Osteoblast (primary cell): Measurements from ENCODE around the gene CCIN. TPM values are rescaled to one million over a fixed set of nuclear protein-coding genes. Genes with fewer than 3 reads are reported as not detected.

Experiments used
- DNase-seq: peaks from one replicate; pipeline ENCODE4 v3.0.0; 2011; ENCODE audit warnings: low spot score, mixed read lengths; ENCODE audit not compliant: insufficient read length; ENCODE audit errors: missing footprints
- H2AFZ ChIP-seq: 2 replicates; pipeline ENCODE4 v1.6.0; 2011; ENCODE audit warnings: mild to moderate bottlenecking, low read length
- H3K27ac ChIP-seq: 2 replicates; pipeline ENCODE4 v1.5.1; 2011; ENCODE audit warnings: mild to moderate bottlenecking, low read depth, low read length, moderate library complexity
- H3K27me3 ChIP-seq: 2 replicates; pipeline ENCODE4 v1.6.0; 2012; ENCODE audit warnings: mild to moderate bottlenecking, control low read depth, inconsistent platforms, low read length, moderate library complexity; ENCODE audit not compliant: insufficient read depth
- H3K36me3 ChIP-seq: 2 replicates; pipeline ENCODE4 v1.5.1; 2011; ENCODE audit warnings: mild to moderate bottlenecking, low read length, control low read depth, moderate library complexity; ENCODE audit not compliant: insufficient read depth
- H3K4me1 ChIP-seq: 2 replicates; pipeline ENCODE4 v1.5.1; 2011; ENCODE audit warnings: mild to moderate bottlenecking, low read length, control low read depth, moderate library complexity; ENCODE audit not compliant: insufficient read depth
- H3K4me2 ChIP-seq: 2 replicates; pipeline ENCODE4 v1.6.0; 2011; ENCODE audit warnings: mild to moderate bottlenecking, low read length; ENCODE audit not compliant: insufficient read depth
- H3K4me3 ChIP-seq: fragments of 200-600 bp; sonication (generic); 3 replicates; pipeline ENCODE4 v1.5.1; 2012; ENCODE audit warnings: mild to moderate bottlenecking, low read length, inconsistent platforms; ENCODE audit not compliant: insufficient read depth
- H3K79me2 ChIP-seq: 2 replicates; pipeline ENCODE4 v1.6.0; 2012; ENCODE audit warnings: mild to moderate bottlenecking, low read length, control low read depth, inconsistent platforms; ENCODE audit not compliant: insufficient read depth
- H3K9me3 ChIP-seq: 2 replicates; pipeline ENCODE4 v1.5.1; 2011; ENCODE audit warnings: low read depth, low read length, control low read depth
- H4K20me1 ChIP-seq: 2 replicates; pipeline ENCODE4 v1.6.0; 2012; ENCODE audit warnings: mild to moderate bottlenecking, low read length, control low read depth; ENCODE audit not compliant: insufficient read depth
- CTCF ChIP-seq: IDR thresholded peaks from 2 replicates; pipeline ENCODE4 v1.5.1; 2011; ENCODE audit warnings: mild to moderate bottlenecking, low read depth, low read length, moderate library complexity; ENCODE audit errors: extremely low read depth
- total RNA-seq: library from RNA; depleted of rRNA; stranded (reverse); fragments of >200 nt; gene quantifications from 2 replicates; pipeline ENCODE4 v1.2.3, GENCODE V29; 2012

The CCIN gene
- total RNA-seq, 1 donor, result 2.2 TPM

- H3K36me3 ChIP-seq, result peaks cover 51% of the 10 kb centered on the region
- no peak for DNase-seq
- H4K20me1 ChIP-seq, result no peaks in the 10 kb centered on the region
- H3K4me2 ChIP-seq, result no peak overlapping the region
- H3K4me3 ChIP-seq, result no peak overlapping the region
- no peak overlapping the region for H2AFZ ChIP-seq
- no peaks in the 10 kb centered on the region for H3K9me3 ChIP-seq
- H3K79me2 ChIP-seq, result no peaks in the 10 kb centered on the region
- H3K27me3 ChIP-seq, result no peaks in the 10 kb centered on the region
- TF ChIP-seq CTCF, result no peak
- H3K4me1 ChIP-seq, result no peaks in the 10 kb centered on the region
- H3K27ac ChIP-seq, result no peak overlapping the region
Measured at GRCh38 chr9:36123515-36123914, 45.7 kb upstream of the CCIN start.

DNA sequence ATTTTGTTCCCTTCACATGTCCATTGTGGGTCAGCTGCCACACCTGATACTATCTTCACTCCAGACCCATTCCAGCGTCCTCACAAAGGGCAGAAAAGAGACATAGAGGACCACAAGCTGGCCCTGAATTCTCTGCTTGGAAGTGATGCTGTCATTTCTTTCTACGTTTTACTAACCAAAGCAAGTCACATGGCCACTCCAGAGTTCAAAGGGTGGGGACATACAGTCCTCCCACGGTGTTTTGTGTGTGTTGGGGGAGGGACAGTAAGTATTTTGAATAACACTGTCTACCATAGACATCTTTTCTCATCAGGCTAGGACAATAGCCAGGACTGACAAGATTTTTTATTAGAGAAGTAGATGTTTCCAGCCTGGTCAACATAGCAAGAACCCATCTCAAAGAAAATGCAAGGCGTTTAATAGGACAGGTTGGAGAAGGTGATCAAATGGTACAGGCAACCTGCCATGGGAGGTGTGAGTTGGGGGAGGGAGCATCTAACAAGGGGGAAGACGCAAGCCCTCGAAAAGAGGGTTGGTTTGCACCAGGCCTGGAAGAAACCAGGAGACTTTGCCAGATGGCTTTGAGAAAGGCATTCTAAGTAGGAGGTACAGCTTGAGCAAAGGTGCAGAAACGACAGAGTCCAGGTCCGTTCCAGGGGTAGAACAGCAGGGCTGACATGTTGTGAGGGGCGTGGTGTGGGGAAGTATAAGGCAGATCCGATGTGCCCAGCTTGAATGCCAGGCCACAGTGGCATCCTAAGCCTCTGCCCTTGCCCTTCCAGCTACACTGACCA lies 43.9 kb upstream of the CCIN start:
- Histone ChIP-seq H3K4me1 (no peaks in the 10 kb centered on the region), H4K20me1 (no peaks in the 10 kb centered on the region), H3K27me3 (no peaks in the 10 kb centered on the region), H3K36me3 (peaks cover 39% of the 10 kb centered on the region), H3K9me3 (no peaks in the 10 kb centered on the region), H3K4me3 (no peak overlapping the region), H3K4me2 (no peak overlapping the region), H2AFZ (no peak overlapping the region), H3K79me2 (no peaks in the 10 kb centered on the region), H3K27ac (no peak overlapping the region)
- no peak for TF ChIP-seq CTCF
- no peak for DNase-seq

GRCh38 chr9:36126016-36126730 lies 43.0 kb upstream of the CCIN start:
- DNase-seq, result no peak
- Histone ChIP-seq H3K79me2 (no peaks in the 10 kb centered on the region), H3K4me3 (no peak overlapping the region), H3K27ac (no peak overlapping the region), H3K4me2 (no peak overlapping the region), H2AFZ (no peak overlapping the region), H3K9me3 (no peaks in the 10 kb centered on the region), H3K36me3 (peaks cover 30% of the 10 kb centered on the region), H4K20me1 (no peaks in the 10 kb centered on the region), H3K27me3 (no peaks in the 10 kb centered on the region), H3K4me1 (no peaks in the 10 kb centered on the region)
- no peak for TF ChIP-seq CTCF

DNA sequence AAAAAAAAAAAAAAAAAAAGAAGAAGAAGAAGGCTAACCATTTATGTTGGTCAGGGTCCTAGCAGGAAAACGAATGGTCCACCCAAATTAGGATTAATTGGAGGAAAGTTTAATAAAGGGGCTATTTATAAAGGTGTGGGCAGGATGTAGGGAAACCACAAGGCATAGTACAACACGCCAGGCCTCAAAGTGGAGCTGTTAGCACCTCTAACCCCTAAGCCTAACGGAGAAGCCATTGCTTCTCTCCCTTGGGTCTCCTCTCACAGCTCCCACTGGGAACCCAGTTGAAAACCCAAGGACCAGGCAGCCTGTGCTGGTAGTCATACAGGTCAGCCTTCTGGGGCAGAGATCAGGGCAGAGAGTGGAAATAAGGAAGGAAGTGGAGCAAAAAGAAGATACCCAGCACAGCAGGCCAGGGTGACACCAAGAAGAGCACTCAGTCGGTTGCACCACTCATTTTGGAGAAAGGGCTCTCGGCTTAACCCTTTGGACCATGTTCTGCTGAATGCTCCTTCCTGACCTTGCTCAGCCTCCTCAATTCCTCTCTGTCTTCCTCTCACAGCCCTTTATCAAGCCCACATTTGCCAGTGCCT lies 41.4 kb upstream of the CCIN start:
- TF ChIP-seq CTCF, result no peak
- Histone ChIP-seq H4K20me1 (no peaks in the 10 kb centered on the region), H2AFZ (no peak overlapping the region), H3K4me1 (no peaks in the 10 kb centered on the region), H3K27ac (no peak overlapping the region), H3K27me3 (no peaks in the 10 kb centered on the region), H3K79me2 (no peaks in the 10 kb centered on the region), H3K36me3 (peaks cover 15% of the 10 kb centered on the region), H3K4me3 (no peak overlapping the region), H3K4me2 (no peak overlapping the region), H3K9me3 (no peaks in the 10 kb centered on the region)
- DNase-seq, result no peak
